Germinal center (tissue), 1 donor: ENCODE measurements around the gene PIK3R6.
"Not testable (repeated sequence)": the region's sequence is repeated elsewhere in the genome, so short reads cannot be mapped to it uniquely, and the experiment has no call there.

Experiments used
- DNase-seq: peaks from one replicate; pipeline ENCODE4 v3.0.0; 2012; ENCODE audit warnings: mixed read lengths, low spot score

Gene PIK3R6

DNA sequence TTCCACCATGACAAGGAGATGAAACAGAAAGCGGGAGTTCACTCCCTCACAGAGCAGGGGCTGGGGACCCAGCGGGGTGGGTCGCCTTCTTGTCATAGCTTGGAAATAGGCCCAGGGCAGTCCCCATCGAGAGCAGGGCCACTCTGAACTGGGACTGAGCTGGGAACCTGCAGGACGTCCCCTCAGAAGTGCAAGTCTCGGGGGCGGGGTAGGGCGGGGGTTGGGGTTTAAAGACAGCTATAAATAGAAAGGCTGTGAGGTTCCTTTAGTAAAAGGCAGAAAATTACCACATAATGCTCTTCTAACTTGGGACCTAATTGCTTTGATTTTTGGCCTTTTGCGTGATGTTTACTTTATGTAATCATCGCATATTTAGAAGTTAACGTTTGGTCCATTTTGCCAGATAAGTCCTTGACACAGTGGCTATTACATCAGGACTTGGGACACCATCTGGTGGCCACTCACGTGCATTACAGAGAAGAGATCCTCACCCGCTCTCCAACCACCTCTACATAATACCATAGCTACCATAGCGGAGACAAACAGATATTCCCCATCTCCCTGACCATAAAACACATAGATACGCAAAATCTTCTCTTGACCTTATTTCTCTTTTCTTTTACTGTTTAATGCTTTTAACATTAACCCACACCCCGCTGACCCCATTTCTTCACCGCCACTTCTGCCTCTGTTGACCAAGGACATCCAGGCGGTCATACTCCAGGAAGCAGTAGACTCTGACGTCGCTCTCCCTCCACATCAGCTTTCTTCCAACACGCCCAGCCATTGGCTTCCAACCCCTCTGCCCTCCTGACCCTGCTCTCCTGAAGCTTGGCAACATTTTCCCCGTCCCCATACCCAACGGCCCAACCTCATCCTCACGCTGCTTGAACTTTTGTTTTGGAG, 27.5 kb upstream of the PIK3R6 start:
- peak; percentile 63 for DNase-seq

DNA sequence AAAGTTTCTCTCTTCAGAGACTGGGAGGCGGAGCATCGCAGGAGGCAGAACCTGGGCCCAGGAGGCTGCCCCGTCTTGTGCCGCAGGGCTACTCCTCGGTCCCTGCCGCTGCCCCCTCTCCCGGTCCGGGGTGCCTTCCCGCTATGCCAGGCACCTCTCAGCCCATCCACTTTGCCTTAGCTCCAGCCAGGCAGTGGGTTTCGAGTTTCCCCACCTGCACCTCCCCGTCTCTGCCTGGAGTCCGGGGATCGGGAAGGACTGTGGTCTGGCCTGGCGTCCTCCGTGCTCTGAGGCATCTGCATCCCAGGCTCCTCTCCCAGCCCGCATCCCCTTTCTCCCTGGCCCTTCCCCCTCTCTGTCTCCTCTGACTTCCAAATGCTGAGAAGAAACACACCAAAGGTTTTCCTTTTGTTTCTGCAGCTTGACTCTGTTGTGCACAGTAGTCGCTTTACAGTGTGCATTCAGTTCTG, 26.8 kb upstream of the PIK3R6 start:
- DNase-seq: no peak

DNA sequence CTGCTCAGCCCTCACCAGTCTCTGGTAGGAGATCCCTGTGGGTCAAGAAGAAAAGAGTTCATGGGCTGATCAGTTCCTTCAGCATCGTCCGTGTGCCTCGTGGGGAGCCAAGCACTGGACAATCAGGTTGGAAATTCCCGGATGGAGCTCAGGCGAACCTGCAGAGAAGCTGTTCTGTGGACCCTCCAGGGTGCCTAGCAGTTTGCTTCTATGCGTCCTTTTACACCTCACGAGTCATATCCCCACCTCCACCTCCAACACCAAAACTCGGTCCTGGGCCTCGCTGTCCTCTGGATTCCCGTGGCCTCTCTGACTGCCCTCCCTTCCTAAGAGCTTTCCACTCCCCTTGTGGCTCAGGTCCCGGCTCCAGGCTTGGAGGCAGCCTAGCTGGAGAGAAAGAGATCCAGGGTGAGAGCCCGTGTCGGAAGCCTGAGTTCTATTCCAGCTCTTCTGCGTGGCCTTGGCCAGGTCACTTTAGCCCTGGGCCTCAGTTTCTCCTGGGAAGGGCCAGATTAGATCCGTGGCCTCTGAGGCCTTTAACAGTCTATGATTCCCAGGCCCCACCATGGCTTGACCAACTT, 26.2 kb upstream of the PIK3R6 start:
- DNase-seq: no peak

DNA sequence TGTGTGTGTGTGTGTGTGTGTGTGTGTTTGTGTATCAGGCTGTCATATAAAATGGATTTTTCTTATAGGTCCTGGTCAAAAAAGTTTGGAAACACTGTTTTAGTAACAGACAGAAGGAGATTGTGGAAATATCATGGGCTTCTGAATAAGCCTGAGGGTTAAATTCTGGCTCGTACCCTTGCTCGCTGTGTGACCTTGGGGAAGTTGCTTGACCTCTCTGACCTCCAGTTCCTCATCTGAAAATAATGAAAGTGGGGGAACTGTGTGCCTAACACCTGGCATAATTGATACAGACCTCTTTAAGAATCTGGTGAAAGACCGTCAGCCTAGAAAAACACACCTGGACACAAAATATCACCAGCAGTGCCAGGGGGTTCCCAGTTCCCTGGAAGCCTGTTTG, 25.6 kb upstream of the PIK3R6 start:
- no peak for DNase-seq

DNA sequence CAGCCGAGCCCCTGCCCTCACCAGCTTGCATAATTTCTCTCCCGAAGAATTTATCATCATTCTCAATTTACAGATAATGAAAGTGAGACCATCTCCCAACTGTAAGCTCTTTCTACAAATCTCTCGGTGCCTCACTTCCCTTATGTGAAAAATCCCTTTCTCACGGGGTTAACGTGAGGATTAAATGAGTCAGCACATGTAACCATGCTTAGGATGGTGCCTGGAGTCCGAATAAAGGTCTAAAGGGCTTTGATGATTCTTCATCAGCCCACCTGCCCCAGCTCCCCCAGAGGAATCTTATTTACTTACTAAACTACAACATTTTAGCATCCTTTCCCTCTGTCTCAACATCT, 24.8 kb upstream of the PIK3R6 start:
- no peak for DNase-seq

DNA sequence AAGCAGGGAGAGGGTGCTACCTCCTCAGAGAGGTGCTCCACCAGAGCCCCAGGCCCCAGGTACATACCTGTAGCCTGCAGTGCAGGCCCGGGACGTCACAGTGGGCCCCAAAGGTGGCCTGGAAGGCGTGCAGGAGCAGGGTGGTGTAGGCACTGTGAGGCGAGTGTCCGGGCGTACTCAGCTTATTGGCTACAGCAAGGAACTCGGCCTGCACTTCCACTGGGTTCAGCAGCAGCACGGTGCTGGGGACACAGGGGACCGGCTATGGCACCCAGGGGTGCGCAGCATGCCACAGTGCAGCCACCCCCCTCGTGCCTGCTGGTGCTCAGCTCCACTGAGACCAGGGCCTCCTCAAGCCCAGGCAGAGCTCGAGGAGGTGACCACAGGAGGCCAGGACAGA, 23.2 kb upstream of the PIK3R6 start:
- no peak for DNase-seq

DNA sequence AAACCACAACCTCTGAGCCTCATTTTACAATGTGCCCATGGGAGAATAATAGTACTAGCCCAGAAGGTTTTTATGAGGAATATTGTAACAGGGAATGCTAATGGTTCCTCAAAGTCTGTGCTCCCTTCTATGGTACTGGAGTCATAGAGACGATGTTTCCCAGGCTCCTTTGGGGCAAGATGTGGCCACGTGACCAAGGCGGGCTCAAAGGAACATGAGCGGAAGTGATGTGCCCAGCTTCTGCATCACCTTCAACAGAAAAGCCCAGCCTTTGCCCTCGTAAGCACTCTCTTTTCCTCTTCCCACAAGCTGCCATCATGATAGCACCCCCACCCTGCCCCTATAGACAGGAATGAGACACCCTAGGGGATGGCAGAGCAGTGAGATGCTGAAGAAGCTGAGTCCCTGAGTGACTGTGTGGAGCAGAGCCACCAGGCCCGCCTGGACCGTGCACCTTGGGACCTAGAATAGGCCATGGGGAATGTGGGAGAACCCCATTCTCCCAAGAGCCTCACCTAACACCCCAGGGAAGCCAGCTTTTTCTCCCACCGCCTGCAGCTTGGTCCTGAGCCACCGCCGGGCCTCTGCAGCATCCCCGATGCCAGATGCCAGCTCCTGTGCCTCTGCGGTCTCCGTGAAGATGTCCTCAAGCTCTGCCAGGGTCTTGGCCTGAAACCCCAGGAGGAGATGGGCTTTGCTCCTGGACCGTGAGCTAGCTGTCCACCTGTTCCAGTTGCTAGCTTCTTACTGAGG, 22.2 kb upstream of the PIK3R6 start:
- no peak for DNase-seq

DNA sequence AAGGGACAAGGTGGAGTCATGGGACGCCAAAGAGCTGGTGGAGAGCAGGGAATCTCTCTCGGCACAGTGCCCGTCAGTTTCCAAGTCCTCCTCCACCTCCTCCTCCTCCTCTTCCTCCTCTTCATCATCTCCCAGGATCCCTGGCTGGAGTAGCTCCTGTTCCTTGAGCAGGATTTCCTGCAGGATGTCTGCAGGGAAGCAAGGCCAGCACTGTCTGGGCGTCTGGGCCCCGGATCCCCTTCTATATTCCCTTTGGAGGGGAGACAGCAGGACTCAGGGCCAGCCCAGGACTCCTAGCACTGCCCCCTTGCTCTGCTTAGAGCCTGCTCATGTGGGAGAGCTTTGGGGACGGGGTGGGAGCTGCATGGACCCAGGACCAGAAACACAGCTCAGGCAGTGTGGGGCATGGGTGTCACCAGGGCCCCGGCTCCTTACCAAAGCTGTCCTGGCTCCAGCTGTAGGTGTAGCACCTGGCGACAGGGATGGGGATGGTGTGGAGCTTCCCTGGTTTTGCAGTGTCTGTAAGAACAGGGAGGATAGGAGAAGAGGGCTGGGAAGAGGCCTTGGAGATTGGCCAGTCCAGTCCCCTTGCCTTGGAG, 21.3 kb upstream of the PIK3R6 start:
- no peak for DNase-seq

DNA sequence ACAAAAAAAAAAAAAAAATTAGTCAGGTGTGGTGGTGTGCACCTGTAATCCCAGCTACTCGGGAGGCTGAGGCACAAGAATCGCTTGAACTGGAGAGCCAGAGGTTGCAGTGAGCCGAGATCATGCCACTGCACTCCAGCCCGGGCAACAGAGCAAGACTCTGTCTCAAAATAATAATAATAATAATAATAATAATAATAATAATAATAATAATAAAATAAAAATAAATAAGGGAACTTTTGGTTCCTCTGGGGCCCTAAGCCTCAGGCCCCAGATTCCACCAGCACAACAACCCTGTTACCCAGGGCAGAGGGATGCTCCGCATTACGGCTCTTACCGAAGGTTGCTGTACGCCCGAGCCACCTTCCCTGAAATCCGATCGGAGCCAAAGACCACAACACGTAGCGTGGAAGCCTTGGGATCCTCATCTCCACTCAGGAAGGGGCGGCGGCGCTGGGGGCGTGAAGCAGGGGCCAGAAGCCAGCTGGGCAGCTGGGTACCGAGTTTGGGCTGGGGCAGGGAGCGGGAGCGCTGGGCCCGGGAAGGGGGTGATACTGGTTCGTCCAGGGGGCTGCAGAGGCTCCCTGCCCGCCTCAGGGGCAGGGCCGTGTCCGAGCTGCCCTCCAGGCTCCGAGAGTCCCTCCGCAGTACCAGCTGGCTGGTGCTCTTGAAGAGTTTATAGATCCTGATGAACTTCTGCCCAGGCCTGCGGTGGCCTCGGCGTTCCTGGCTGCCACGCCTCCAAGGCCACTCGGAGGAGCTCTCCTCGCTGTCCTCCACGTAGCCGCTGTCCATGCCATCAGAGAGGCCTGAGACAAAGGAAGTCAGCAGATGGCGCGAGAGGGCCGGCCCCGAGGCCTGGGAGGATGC, 20.6 kb upstream of the PIK3R6 start:
- DNase-seq: no peak

DNA sequence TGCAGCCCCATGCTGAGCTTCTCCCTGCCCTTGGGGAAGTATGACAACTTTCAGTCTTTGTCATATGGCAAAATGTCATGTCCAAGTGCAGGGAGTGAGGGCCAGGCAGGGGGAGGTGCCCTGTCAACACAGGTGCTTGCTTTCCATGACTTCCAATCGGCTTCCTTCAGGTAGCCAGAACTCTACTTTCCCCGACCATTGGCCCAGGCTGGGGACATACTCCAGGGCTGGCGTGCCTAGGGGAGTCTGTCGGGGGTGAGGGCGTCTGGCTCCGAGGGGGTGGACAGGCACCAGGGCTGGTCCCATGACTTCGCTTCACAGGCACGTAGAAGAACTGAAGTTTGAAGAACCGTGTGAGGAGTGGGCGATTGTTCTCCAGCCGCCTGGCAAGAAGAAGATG, 19.8 kb upstream of the PIK3R6 start:
- no peak for DNase-seq

DNA sequence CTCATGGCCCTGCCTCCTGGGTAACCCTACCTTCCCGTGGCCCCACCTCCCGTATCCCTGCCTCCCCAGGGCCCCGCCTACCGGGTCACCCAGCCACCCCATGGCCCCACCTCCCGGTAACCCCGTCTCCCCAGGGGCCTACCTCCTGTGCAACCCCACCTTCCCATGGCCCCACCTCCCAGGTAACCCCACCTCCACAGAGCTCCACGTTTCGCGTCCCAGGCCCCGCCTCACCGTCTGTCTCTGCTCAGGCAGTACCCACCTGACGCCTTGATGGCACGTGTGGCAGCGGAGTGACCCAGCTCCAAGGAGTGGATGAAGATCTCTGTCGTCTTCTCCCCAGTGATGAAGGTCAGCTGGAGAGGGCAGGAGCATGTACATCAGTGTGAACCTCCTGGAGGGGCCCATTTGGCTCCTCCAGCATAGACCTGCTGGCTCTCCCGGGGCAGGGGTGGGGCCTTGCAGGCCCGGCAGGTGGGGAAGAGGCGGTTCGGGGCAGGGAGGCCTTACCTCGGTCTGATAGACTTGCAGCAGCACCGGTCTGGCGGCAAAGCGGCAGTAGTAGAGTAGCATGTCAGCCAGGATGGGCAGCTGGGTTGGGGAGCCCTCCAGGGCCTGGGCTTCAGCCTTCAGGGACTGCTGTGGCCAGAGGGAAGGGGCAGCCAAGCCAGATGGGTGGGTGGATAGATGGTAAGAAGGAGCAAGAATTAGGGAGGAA, 18.7 kb upstream of the PIK3R6 start:
- DNase-seq: no peak

DNA sequence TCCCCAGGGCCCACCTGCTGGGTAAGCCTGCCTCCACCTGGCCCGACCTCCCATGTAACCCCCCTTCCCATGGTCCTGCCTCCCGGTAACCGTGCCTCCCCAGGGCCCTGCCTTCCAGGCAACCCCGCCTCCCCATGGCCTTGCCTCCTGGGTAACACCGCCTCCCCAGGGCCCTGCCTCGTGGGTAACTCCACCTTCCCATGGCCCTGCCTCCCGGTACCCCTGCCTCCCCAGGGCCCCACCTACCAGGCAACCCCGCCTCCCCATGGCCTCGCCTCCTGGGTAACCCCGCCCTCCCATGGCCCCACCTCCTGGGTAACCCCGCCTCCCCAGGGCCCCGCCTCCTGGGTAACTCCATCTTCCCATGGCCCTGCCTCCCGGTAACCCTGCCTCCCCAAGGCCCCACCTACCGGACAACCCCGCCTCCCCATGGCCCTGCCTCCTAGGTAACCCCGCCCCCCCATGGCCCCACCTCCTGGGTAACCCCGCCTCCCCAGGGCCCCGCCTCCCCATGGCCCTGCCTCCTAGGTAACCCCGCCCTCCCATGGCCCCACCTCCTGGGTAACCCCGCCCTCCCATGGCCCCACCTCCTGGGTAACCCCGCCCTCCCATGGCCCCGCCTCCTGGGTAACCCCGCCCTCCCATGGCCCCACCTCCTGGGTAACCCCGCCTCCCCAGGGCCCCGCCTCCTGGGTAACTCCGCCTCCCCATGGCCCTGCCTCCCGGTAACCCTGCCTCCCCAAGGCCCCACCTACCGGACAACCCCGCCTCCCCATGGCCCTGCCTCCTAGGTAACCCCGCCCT, 17.9 kb upstream of the PIK3R6 start:
- not testable (repeated sequence) for DNase-seq

DNA sequence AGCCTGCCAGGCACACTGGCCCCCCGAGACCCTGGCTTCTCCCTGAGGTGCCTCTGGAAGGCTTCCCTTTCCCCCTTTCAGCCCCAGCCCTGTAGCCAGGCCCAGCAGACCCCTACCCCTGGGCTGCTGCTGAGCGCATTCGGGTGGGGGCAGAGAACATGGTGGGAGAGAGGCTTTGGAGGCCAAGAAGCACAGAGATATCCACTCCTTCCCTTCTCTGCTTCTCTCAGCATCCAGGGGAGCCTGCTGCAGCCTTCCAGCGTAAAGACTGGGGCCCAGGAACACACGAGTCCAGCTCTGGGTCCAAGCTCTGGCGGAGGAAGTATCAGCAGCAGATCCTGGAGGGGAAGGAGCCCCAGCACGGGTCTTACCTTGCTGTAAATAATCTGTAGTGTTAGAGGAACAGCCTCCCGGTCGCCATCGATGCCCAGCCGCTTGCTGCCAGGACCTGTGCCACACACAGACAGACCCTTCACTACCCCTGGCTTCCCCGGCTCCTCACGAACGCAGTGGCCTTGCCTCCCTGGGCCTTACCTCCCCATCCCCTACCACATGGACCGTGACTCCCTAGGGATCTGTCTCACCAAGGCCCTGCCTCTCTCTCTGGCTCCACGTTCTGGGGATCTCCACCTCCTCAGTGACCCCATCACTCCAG, 17.0 kb upstream of the PIK3R6 start:
- DNase-seq: no peak

DNA sequence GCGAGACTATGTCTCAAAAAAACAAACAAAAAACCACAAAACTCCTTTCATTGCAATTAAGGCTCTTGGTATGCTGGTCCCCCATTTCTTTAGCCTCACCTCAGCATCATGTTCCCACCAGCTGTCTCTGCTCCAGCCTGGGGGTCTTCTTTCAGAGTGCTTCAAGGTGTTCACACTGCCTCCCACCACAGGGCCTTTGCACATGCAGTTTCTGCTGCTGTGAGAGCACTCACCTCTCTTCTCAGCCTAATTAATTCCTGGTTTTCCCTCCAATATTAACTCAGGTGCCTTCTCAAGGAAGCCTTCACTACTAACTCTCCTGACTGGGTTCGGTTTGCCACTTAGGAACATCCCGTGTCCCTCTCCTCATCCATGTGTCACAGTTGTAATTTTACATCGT, 15.9 kb upstream of the PIK3R6 start:
- DNase-seq: no peak

DNA sequence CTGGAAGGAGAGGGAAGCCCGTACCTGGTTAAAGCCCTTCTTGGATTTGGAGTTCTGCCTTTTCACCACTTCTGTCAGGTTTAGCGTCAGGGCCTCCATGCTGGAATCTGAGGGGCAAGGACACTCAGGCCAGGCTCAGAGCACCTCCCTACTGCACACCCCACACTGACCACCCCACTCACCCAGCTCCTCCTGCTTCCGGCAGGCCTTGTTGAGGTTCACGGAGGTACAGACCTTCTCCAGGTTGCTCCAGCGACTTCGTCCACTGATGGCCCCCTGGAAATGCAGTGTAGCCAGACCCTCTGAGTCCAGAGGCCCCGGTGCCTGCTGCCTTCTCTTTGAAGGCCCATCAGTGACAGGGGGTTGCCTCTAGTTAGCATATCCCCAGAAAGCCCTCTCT, 14.1 kb upstream of the PIK3R6 start:
- DNase-seq: no peak

DNA sequence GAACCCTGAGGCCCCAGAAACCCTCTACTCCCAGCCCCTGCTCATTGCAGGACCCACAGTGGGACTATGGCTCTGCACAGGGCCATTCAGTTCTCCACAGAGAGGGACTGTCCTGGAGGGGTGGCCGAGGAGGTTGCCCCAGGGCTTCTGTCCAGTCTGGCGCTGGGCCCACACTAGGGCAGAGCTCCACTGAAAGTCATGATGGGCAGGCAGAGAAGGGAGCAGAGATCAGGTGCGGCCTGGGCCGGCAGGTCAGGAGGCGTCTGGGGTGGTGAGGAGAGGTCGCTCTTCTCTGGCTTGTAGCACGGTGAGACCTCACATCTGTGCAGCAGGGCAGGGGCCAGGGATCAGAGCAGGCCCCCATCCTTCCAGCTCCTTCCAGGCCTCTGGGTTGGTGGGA, 13.0 kb upstream of the PIK3R6 start:
- DNase-seq: no peak

DNA sequence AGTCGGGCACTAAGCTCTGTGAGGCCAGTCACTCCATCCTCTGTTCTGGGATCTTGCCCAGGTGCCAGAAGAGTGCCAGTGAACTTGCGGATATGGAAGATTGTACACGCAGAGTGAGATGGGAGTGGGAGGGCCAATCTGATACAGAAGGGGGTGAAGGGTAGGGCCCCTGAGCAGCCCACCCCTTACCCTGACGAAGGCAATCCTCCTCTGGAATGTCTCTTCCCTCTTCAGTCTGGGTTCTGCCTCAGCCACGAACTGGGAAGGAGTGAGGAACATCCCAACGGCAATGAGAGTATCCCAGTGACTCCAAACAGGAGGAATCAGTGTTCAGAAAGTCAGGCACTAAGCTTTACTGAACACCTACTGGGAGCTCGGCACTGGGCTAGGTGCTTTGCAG, 11.9 kb upstream of the PIK3R6 start:
- DNase-seq: no peak

DNA sequence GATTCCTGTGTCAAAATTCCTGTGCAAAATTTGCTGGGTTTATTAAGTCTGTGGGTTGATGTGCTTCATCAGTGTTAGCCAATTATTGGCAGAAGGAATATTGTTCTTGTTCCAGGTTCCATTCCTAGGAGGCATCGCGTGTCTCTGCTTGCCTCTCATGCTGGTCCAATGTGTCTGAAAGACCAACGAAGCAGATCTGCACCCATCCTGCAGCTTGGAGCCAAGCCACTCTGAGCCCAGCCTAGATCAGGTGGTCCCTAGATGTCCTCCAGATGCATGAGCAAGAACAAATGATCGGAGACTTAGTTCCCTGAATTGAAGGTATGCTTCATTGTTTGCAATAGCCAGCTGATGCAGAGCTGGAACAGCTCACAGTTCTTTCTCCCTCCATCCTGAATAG, 10.5 kb upstream of the PIK3R6 start:
- DNase-seq: no peak

DNA sequence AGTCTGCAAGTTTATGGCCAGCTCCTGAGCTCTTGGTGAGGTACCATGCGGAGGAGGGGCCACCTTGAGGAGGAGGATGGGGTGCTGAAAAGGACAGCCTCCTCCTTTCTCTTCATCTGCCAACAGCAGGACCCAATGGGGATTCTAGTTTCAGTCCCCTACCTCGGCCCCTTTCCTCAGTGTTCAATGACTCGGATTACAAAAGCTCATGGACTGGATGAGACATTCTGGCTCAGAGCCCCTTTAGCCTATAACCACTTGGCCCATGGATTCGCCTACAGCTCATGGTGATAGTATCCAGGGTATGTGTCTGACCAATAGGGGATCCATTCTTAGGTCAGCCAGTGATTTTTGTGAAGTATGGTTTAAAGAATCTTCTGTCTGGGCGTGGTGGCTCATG, 8.5 kb upstream of the PIK3R6 start:
- no peak for DNase-seq

DNA sequence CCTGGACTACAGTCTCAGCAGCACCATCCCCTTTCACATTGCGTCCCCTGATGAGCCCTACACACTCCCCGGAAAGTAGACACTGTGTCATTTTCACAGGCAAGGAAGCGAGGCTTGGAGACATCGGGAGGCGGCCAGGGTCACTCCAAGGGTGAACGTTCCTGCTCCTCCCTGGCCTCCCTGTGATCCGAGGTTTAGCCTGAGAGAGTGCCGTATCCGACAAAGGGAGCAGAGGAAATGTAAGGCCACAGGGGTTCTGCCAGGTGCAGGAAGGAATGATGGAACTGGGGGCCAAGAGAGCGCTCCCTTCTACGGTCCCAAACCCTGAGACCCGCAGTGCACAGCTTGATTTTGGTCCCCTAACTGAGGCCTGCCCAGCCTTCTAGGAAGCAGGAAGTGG, 8.0 kb upstream of the PIK3R6 start:
- no peak for DNase-seq
